H1 (cell line): ENCODE measurements around the gene KLC4. TPM values are rescaled to one million over a fixed set of nuclear protein-coding genes. Genes with fewer than 3 reads are reported as not detected.

ENCODE experiments used
- CTCF ChIA-PET: fragments of 300-600 bp; sonication (Branson Sonifier 250); formaldehyde crosslinking; loops from one replicate; lab custom pipeline; 2021; ENCODE audit not compliant: partially characterized antibody; lab: Charles Lee
- POLR2A ChIA-PET: fragments of 300-600 bp; sonication (Branson Sonifier 250); formaldehyde crosslinking; loops from one replicate; lab custom pipeline; 2021; ENCODE audit warnings: inconsistent platforms; ENCODE audit not compliant: partially characterized antibody; lab: Charles Lee
- DNase-seq, 2 experiments: peaks; one replicate each; pipeline versions ENCODE4 v3.0.0 to v3.0.0-alpha.2; 2010 to 2022; ENCODE audit warnings: low spot score in 2 of 2, low read depth in 1 of 2, mixed read lengths in 1 of 2
- FAIRE-seq: peaks from 2 replicates; lab custom pipeline; 2011; peaks lifted over from hg19 to GRCh38; lab: Jason Lieb, UNC
- H2AFZ ChIP-seq: 2 replicates; pipeline ENCODE4 v1.8.1; 2012; ENCODE audit warnings: low read length, inconsistent platforms
- H2AK5ac ChIP-seq: 2 replicates; pipeline ENCODE4 v1.6.1; 2013; ENCODE audit warnings: low read depth, low read length
- H2BK120ac ChIP-seq: replicated peaks from 2 replicates; pipeline ENCODE3; 2013; ENCODE audit warnings: low read depth, low read length, inconsistent platforms
- H2BK12ac ChIP-seq: 2 replicates; pipeline ENCODE4 v1.6.1; 2013; ENCODE audit warnings: low read depth, low read length
- H2BK15ac ChIP-seq: 2 replicates; pipeline ENCODE4 v1.6.1; 2013; ENCODE audit warnings: low read length
- H2BK20ac ChIP-seq: 2 replicates; pipeline ENCODE4 v1.6.1; 2013; ENCODE audit warnings: low read length
- H2BK5ac ChIP-seq: 2 replicates; pipeline ENCODE4 v1.6.1; 2013; ENCODE audit warnings: low read depth, low read length
- H3K14ac ChIP-seq: 2 replicates; pipeline ENCODE4 v1.6.1; 2013; ENCODE audit warnings: inconsistent platforms; ENCODE audit not compliant: insufficient read length
- H3K18ac ChIP-seq: 2 replicates; pipeline ENCODE4 v1.6.1; 2013; ENCODE audit warnings: low read length; ENCODE audit errors: extremely low read depth
- H3K23ac ChIP-seq: 2 replicates; pipeline ENCODE4 v1.6.1; 2013; ENCODE audit warnings: inconsistent platforms; ENCODE audit not compliant: insufficient read length
- H3K23me2 ChIP-seq: 2 replicates; pipeline ENCODE4 v1.6.1; 2013; ENCODE audit warnings: low read depth, low read length
- H3K27ac ChIP-seq: 2 replicates; pipeline ENCODE4 v1.6.1; 2011; ENCODE audit warnings: low read depth, low read length, inconsistent platforms
- H3K27me3 ChIP-seq, 4 experiments: replicated peaks in 1 of 4; 1 replicate in 1 of 4; 2 replicates in 3 of 4; pipeline versions ENCODE4 v1.6.1 to v1.8.1; 2011 to 2013; ENCODE audit warnings: low read length in 3 of 4, mild to moderate bottlenecking in 3 of 4, inconsistent platforms in 2 of 4, mixed read lengths in 2 of 4, moderate library complexity in 1 of 4; ENCODE audit not compliant: control insufficient read depth in 3 of 4, insufficient read depth in 3 of 4; ENCODE audit errors: extremely low read depth in 1 of 4
- H3K36me3 ChIP-seq, 4 experiments: 2 replicates each; pipeline versions ENCODE4 v1.6.1 to v1.8.1; 2011 to 2013; ENCODE audit warnings: mild to moderate bottlenecking in 4 of 4, low read length in 3 of 4, moderate library complexity in 2 of 4, control low read depth in 1 of 4, inconsistent platforms in 1 of 4; ENCODE audit not compliant: insufficient read depth in 4 of 4, control insufficient read depth in 2 of 4
- H3K4ac ChIP-seq: replicated peaks from 2 replicates; pipeline ENCODE3; 2013; ENCODE audit warnings: low read length, low read depth, mixed read lengths, inconsistent platforms; ENCODE audit not compliant: insufficient read length
- H3K4me1 ChIP-seq, 4 experiments: replicated peaks in 1 of 4; 1 replicate in 1 of 4; 2 replicates in 3 of 4; pipeline versions ENCODE4 v1.6.1 to v1.8.1; 2011 to 2013; ENCODE audit warnings: low read length in 3 of 4, inconsistent platforms in 2 of 4, mixed read lengths in 1 of 4; ENCODE audit not compliant: insufficient read depth in 4 of 4, control insufficient read depth in 3 of 4
- H3K4me2 ChIP-seq, 2 experiments: 2 replicates each; pipeline versions ENCODE4 v1.6.1 to v1.8.1; 2011 to 2013; ENCODE audit warnings: low read depth in 2 of 2, low read length in 2 of 2, control low read depth in 1 of 2, inconsistent platforms in 1 of 2, mild to moderate bottlenecking in 1 of 2; ENCODE audit not compliant: insufficient read depth in 1 of 2
- H3K4me3 ChIP-seq, 4 experiments: fragments of 200-600, 300-600 bp in 1 of 4; sonication (generic), shearing (Covaris generic), sonication (Bioruptor Twin) in 1 of 4; 2 replicates each; pipeline versions ENCODE4 v1.5.1 to v1.8.1; 2011 to 2016; ENCODE audit warnings: low read length in 4 of 4, low read depth in 3 of 4, control low read depth in 2 of 4, inconsistent platforms in 2 of 4, mild to moderate bottlenecking in 2 of 4, mixed read lengths in 1 of 4, moderate library complexity in 1 of 4; ENCODE audit not compliant: insufficient read depth in 2 of 4; ENCODE audit errors: extremely low read depth in 1 of 4
- H3K56ac ChIP-seq: replicated peaks from 2 replicates; pipeline ENCODE3; 2013; ENCODE audit warnings: low read depth, mild to moderate bottlenecking, mixed read lengths, low read length, inconsistent platforms; ENCODE audit not compliant: insufficient read length
- H3K79me1 ChIP-seq: 2 replicates; pipeline ENCODE4 v1.6.1; 2013; ENCODE audit warnings: low read depth, low read length, control low read depth
- H3K79me2 ChIP-seq, 2 experiments: 2 replicates each; pipeline versions ENCODE4 v1.6.1 to v1.8.1; 2012 to 2013; ENCODE audit warnings: low read length in 2 of 2, mild to moderate bottlenecking in 2 of 2, inconsistent platforms in 1 of 2; ENCODE audit not compliant: insufficient read depth in 2 of 2, control insufficient read depth in 1 of 2
- H3K9ac ChIP-seq, 4 experiments: replicated peaks in 1 of 4; 1 replicate in 1 of 4; 2 replicates in 3 of 4; pipeline versions ENCODE4 v1.6.1 to v1.8.1; 2011 to 2013; ENCODE audit warnings: low read depth in 3 of 4, low read length in 3 of 4, control low read depth in 2 of 4, mild to moderate bottlenecking in 2 of 4, moderate library complexity in 2 of 4, inconsistent platforms in 1 of 4; ENCODE audit errors: extremely low read depth in 1 of 4
- H3K9me3 ChIP-seq, 2 experiments: 2 replicates each; pipeline versions ENCODE4 v1.6.1 to v1.8.1; 2012 to 2013; ENCODE audit warnings: mild to moderate bottlenecking in 2 of 2, moderate library complexity in 2 of 2, control low read depth in 1 of 2, inconsistent platforms in 1 of 2, low read depth in 1 of 2, low read length in 1 of 2, mixed read lengths in 1 of 2; ENCODE audit not compliant: insufficient read depth in 2 of 2
- H4K20me1 ChIP-seq, 2 experiments: replicated peaks in 1 of 2; 2 replicates each; pipeline versions ENCODE3 to v1.8.1; 2011 to 2013; ENCODE audit warnings: inconsistent platforms in 2 of 2, low read length in 2 of 2, mild to moderate bottlenecking in 1 of 2; ENCODE audit not compliant: insufficient read depth in 2 of 2, control insufficient read depth in 1 of 2
- H4K5ac ChIP-seq: 2 replicates; pipeline ENCODE4 v1.6.1; 2013; ENCODE audit warnings: low read length, low read depth, mixed read lengths, inconsistent platforms; ENCODE audit not compliant: insufficient read length
- H4K8ac ChIP-seq: 2 replicates; pipeline ENCODE4 v1.8.0; 2013; ENCODE audit warnings: mild to moderate bottlenecking, moderate library complexity, low read length, inconsistent platforms; ENCODE audit not compliant: insufficient read depth; ENCODE audit errors: extremely low read depth
- H4K91ac ChIP-seq: replicated peaks from 2 replicates; pipeline ENCODE3; 2013; ENCODE audit warnings: low read length, mixed read lengths, inconsistent platforms; ENCODE audit not compliant: insufficient read length
- CTBP2 ChIP-seq: IDR thresholded peaks from 2 replicates; pipeline ENCODE4 v1.7.0; 2011; ENCODE audit warnings: borderline replicate concordance, mild to moderate bottlenecking, moderate library complexity, mixed read lengths, low read length; ENCODE audit not compliant: insufficient read depth, insufficient read length
- EGR1 ChIP-seq: IDR thresholded peaks from 2 replicates; pipeline ENCODE4 v1.6.1; 2011; ENCODE audit warnings: low read depth, low read length, borderline replicate concordance
- KDM1A ChIP-seq: fragments of 200-600, 300-600 bp; sonication (generic); IDR thresholded peaks from 2 replicates; pipeline ENCODE4 v1.7.1; 2016; ENCODE audit warnings: mild to moderate bottlenecking, low read length, borderline replicate concordance
- MAX ChIP-seq: IDR thresholded peaks from 2 replicates; pipeline ENCODE4 v1.6.1; 2012; ENCODE audit warnings: inconsistent platforms
- SP2 ChIP-seq: IDR thresholded peaks from 2 replicates; pipeline ENCODE4 v1.6.1; 2012; ENCODE audit warnings: mild to moderate bottlenecking, low read length, inconsistent platforms
- SRF ChIP-seq: IDR thresholded peaks from 2 replicates; pipeline ENCODE4 v1.6.1; 2011; ENCODE audit warnings: mild to moderate bottlenecking, low read depth, low read length, moderate library complexity
- WGBS, 2 experiments: shearing (Covaris generic) in 1 of 2; methylation state at CpG; one replicate each; pipeline versions ENCODE4 v1.1.6 to v1.1.7; 2013 to 2015; ENCODE audit warnings: low lambda C conversion rate in 2 of 2, mixed read lengths in 2 of 2, inconsistent platforms in 1 of 2, low coverage in 1 of 2, missing lambda C conversion rate in 1 of 2; ENCODE audit not compliant: insufficient replicate concordance in 2 of 2, insufficient coverage in 1 of 2, insufficient read length in 1 of 2; ENCODE audit errors: extremely low coverage in 1 of 2, missing lambda C conversion rate in 1 of 2; 5-methylcytosine and 5-hydroxymethylcytosine counted together
- polyA plus RNA-seq, 7 experiments: library from polyadenylated mRNA; depleted of rRNA in 3 of 7; stranded (reverse) in 5 of 7; unstranded in 2 of 7; fragments of >200 nt in 5 of 7; fragments of 200-250 nt in 2 of 7; gene quantifications; 1 replicate in 5 of 7; 2 replicates in 1 of 7; 4 replicates in 1 of 7; pipeline versions ENCODE4 v1.2.1 to v1.2.3, GENCODE V29; 2011 to 2013; ENCODE audit warnings: missing spikeins in 2 of 7, mixed read lengths in 2 of 7
- total RNA-seq: library from RNA; stranded (reverse); fragmentation: NEBNext Ultra II Directional; extraction: Animal tissue kit (Norgen Biotek cat#: 25700); gene quantifications from 2 replicates; pipeline ENCODE4 v1.2.1, GENCODE V29; 2021

The KLC4 gene
- total and polyA plus RNA-seq, 2 of the 8 experiments (the other 6 are each of a cell fraction or from before 2014, with no cell fraction given): 15.7 to 28.5 TPM

GRCh38 chr6:43123461-43124314 is 64.3 kb downstream of the KLC4 start:
- Histone ChIP-seq H4K8ac (no peak overlapping the region; the same call in 1 of the 2 replicates), H3K23ac (no peak overlapping the region), H3K18ac (0 out of 2 replicates have a peak overlapping the region, but pooled peaks have one; percentile 38), H3K4me2 (no peak overlapping the region; a peak in 2 of 4 replicates), H3K79me1 (peaks cover 19% of the 10 kb centered on the region), H3K36me3 (no peaks in the 10 kb centered on the region), H3K79me2 (peaks cover 0 to 78% of the 10 kb centered on the region in 2 experiments; a peak in 3 of 4 replicates), H3K9ac (no peak overlapping the region; a peak in 1 of 7 replicates), H3K9me3 (no peaks in the 10 kb centered on the region), H3K4me1 (peaks cover 5 to 24% (median 13%) of the 10 kb centered on the region in 4 experiments), H2AFZ (no peak overlapping the region), H3K27ac (peak overlapping the region; percentile 52; the same call in 1 of the 2 replicates), H2BK20ac (no peak overlapping the region), H3K27me3 (no peaks in the 10 kb centered on the region), H4K91ac (peak overlapping the region; percentile 64), H2BK15ac (peak overlapping the region; percentile 9; the same call in 1 of the 2 replicates), H3K14ac (peak overlapping the region; percentile 6), H3K4ac (no peak overlapping the region), H3K23me2 (no peaks in the 10 kb centered on the region), H3K4me3 (no peak overlapping the region), H2BK5ac (peak overlapping the region; percentile 80), H2BK120ac (no peak overlapping the region), H2BK12ac (peak overlapping the region; percentile 80; the same call in 1 of the 2 replicates), H2AK5ac (peak overlapping the region; percentile 60; the same call in 1 of the 2 replicates), H4K5ac (no peak overlapping the region), H3K56ac (no peak overlapping the region), H4K20me1 (peaks cover 7 to 13% of the 10 kb centered on the region in 2 experiments)
- ChIA-PET CTCF (interaction anchor here (0.9 to 3.4 kb wide), 8 partner anchors 10 to 149 kb away, joined by 3 to 29 read pairs (median 6); partner anchors contain the start of gene PTK7), POLR2A (interaction anchor here (0.5 to 2.0 kb wide), 9 partner anchors 10 to 1128 kb away, joined by 3 to 5 read pairs (median 4); partner anchors contain the start of gene PEX6)
- 0 out of 2 replicates have a peak, but pooled peaks have one; percentile 6 for TF ChIP-seq KDM1A
- TF ChIP-seq CTBP2: no peak
- no peak for TF ChIP-seq SP2
- peak; percentile 6; the same call in 1 of the 2 replicates for TF ChIP-seq EGR1
- peak; percentile 59; the same call in 1 of the 2 replicates for TF ChIP-seq MAX
- 0 out of 2 replicates have a peak, but pooled peaks have one; percentile 19 for TF ChIP-seq SRF
- WGBS, 2 experiments: 79% methylated on average over 23 of the region's 25 CpGs; no CpG with 5 or more reads in 1 of the 2 experiments
- FAIRE-seq (no peak), DNase-seq (no peak)
